ENCODE results near the gene NRCAM. TPM values are rescaled to one million over a fixed set of nuclear protein-coding genes. Genes with fewer than 3 reads are reported as not detected.

NRCAM gene
- polyA plus RNA-seq, 3 donors = not detected

- Mint-ChIP-seq H3K9me3 (peaks cover 0 to 3% (median 0%) of the 10 kb centered on the region in 7 donors), H3K4me1 (no peaks in the 10 kb centered on the region), H3K4me3 (no peak overlapping the region), H3K36me3 (no peaks in the 10 kb centered on the region), H3K27me3 (ENCODE audit: low read depth in 3 of 3) (peaks cover 6 to 9% (median 8%) of the 10 kb centered on the region in 3 donors), H3K27ac (no peak overlapping the region)
- Histone ChIP-seq H3K9me3 (replicated peaks in 1 of 2; ENCODE audit: control insufficient read depth in 1 of 2, insufficient read depth in 1 of 2, low read length in 2 of 2) (no peaks in the 10 kb centered on the region), H3K27ac (ENCODE audit: low read depth in 1 of 2, low read length in 2 of 2) (no peak overlapping the region), H4K20me1 (ENCODE audit: insufficient read depth, low read length) (no peaks in the 10 kb centered on the region), H3K27me3 (ENCODE audit: control insufficient read depth in 2 of 2, insufficient read depth in 2 of 2, low read length in 2 of 2) (peaks cover 5 to 7% of the 10 kb centered on the region in 2 donors), H3K36me3 (replicated peaks in 1 of 2; ENCODE audit: control insufficient read depth in 1 of 2, insufficient read depth in 2 of 2, low read length in 2 of 2) (no peaks in the 10 kb centered on the region), H3K4me3 (replicated peaks in 1 of 3; ENCODE audit: low read depth in 2 of 3, low read length in 3 of 3) (no peak overlapping the region), H3K9ac (ENCODE audit: insufficient read depth, low read length, poor library complexity, severe bottlenecking) (no peak overlapping the region), H3K4me2 (replicated peaks; ENCODE audit: extremely low read depth, low read length, poor library complexity, severe bottlenecking) (no peak overlapping the region), H2AFZ (ENCODE audit: insufficient read depth, low read depth, low read length, poor library complexity, severe bottlenecking) (no peak overlapping the region), H3K4me1 (ENCODE audit: control insufficient read depth in 1 of 2, insufficient read depth in 2 of 2, low read length in 2 of 2) (no peaks in the 10 kb centered on the region), H3K79me2 (ENCODE audit: insufficient read depth, low read length) (no peaks in the 10 kb centered on the region)
- TF ChIP-seq, protein P1, sequence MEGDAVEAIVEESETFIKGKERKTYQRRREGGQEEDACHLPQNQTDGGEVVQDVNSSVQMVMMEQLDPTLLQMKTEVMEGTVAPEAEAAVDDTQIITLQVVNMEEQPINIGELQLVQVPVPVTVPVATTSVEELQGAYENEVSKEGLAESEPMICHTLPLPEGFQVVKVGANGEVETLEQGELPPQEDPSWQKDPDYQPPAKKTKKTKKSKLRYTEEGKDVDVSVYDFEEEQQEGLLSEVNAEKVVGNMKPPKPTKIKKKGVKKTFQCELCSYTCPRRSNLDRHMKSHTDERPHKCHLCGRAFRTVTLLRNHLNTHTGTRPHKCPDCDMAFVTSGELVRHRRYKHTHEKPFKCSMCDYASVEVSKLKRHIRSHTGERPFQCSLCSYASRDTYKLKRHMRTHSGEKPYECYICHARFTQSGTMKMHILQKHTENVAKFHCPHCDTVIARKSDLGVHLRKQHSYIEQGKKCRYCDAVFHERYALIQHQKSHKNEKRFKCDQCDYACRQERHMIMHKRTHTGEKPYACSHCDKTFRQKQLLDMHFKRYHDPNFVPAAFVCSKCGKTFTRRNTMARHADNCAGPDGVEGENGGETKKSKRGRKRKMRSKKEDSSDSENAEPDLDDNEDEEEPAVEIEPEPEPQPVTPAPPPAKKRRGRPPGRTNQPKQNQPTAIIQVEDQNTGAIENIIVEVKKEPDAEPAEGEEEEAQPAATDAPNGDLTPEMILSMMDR (IDR thresholded peaks at IDR 0.05) = no peak
- WGBS (ENCODE audit: insufficient coverage) = no CpG with 5 or more reads among the region's 3 CpGs
- intact Hi-C loops (cut with micrococcal nuclease) = no loop called here
- DNase-seq = no peak
Measured at GRCh38 chr7:108440613-108441012, 15.6 kb downstream of the NRCAM start.

GRCh38 chr7:108436906-108437305, 19.3 kb downstream of the NRCAM start:
- Mint-ChIP-seq H3K9me3 (peaks cover 0 to 10% (median 6%) of the 10 kb centered on the region in 7 donors), H3K36me3 (no peaks in the 10 kb centered on the region), H3K4me1 (no peaks in the 10 kb centered on the region), H3K4me3 (no peak overlapping the region), H3K27ac (no peak overlapping the region), H3K27me3 (ENCODE audit: low read depth in 3 of 3) (peaks cover 7 to 14% (median 10%) of the 10 kb centered on the region in 3 donors)
- Histone ChIP-seq H3K4me2 (replicated peaks; ENCODE audit: extremely low read depth, low read length, poor library complexity, severe bottlenecking) (no peak overlapping the region), H3K9me3 (replicated peaks in 1 of 2; ENCODE audit: control insufficient read depth in 1 of 2, insufficient read depth in 1 of 2, low read length in 2 of 2) (no peaks in the 10 kb centered on the region), H3K4me3 (replicated peaks in 1 of 3; ENCODE audit: low read depth in 2 of 3, low read length in 3 of 3) (no peak overlapping the region), H3K27ac (ENCODE audit: low read depth in 1 of 2, low read length in 2 of 2) (no peak overlapping the region), H3K79me2 (ENCODE audit: insufficient read depth, low read length) (no peaks in the 10 kb centered on the region), H3K27me3 (ENCODE audit: control insufficient read depth in 2 of 2, insufficient read depth in 2 of 2, low read length in 2 of 2) (peaks cover 4 to 5% of the 10 kb centered on the region in 2 donors), H4K20me1 (ENCODE audit: insufficient read depth, low read length) (no peaks in the 10 kb centered on the region), H3K9ac (ENCODE audit: insufficient read depth, low read length, poor library complexity, severe bottlenecking) (no peak overlapping the region), H3K36me3 (replicated peaks in 1 of 2; ENCODE audit: control insufficient read depth in 1 of 2, insufficient read depth in 2 of 2, low read length in 2 of 2) (no peaks in the 10 kb centered on the region), H3K4me1 (ENCODE audit: control insufficient read depth in 1 of 2, insufficient read depth in 2 of 2, low read length in 2 of 2) (no peaks in the 10 kb centered on the region), H2AFZ (ENCODE audit: insufficient read depth, low read depth, low read length, poor library complexity, severe bottlenecking) (no peak overlapping the region)
- DNase-seq = no peak
- intact Hi-C loops (cut with micrococcal nuclease) = no loop called here
- WGBS (ENCODE audit: insufficient coverage) = no CpG with 5 or more reads among the region's 3 CpGs
- TF ChIP-seq, protein P1 (IDR thresholded peaks at IDR 0.05) = no peak

Data from CD14-positive monocyte (primary cell).